Measurements from ENCODE around the gene EPOP. TPM values are rescaled to one million over a fixed set of nuclear protein-coding genes. Genes with fewer than 3 reads are reported as not detected.

EPOP gene
- total and polyA plus RNA-seq, 2 of the 13 experiments (the other 11 are each of a cell fraction or from before 2014, with no cell fraction given) = 14.7 to 37.8 TPM

- WGBS (ENCODE audit: low lambda C conversion rate) = 2% methylated on average over 48 of the region's 81 CpGs
- no peak for FAIRE-seq
- intact Hi-C loops (cut with micrococcal nuclease; ENCODE audit: unreplicated experiment) = no loop called here
- TF ChIP-seq ZNF484 (CRISPR knock-in tag; IDR thresholded peaks at IDR 0.05; ENCODE audit: borderline replicate concordance, low read depth) (0 out of 2 replicates have a peak, but pooled peaks have one; percentile 82), FOXM1 (CRISPR knock-in tag; IDR thresholded peaks at IDR 0.05) (no peak; the same call in 1 of the 2 replicates), EED (CRISPR knock-in tag; IDR thresholded peaks at IDR 0.05) (peak; percentile 50; the same call in 1 of the 2 replicates), PPARG (CRISPR knock-in tag; conservative IDR thresholded peaks at IDR 0.05) (peak; percentile 59), NFKBIZ (CRISPR knock-in tag; IDR thresholded peaks at IDR 0.05) (peak; percentile 52; the same call in 1 of the 2 replicates), ETS1 (CRISPR knock-in tag; IDR thresholded peaks at IDR 0.05) (no peak; the same call in 1 of the 2 replicates), ZKSCAN5 (CRISPR knock-in tag; IDR thresholded peaks at IDR 0.05) (no peak), ADNP (CRISPR knock-in tag; IDR thresholded peaks at IDR 0.05) (no peak; the same call in 1 of the 2 replicates), ZNF850 (CRISPR knock-in tag; conservative IDR thresholded peaks at IDR 0.05) (no peak), MED8 (CRISPR knock-in tag; IDR thresholded peaks at IDR 0.05; ENCODE audit: insufficient replicate concordance) (peak; percentile 98), MTF1 (CRISPR knock-in tag; IDR thresholded peaks at IDR 0.05) (no peak; the same call in 1 of the 2 replicates), ZNF589 (CRISPR knock-in tag; conservative IDR thresholded peaks at IDR 0.05) (peak; percentile 81), REL (CRISPR knock-in tag; conservative IDR thresholded peaks at IDR 0.05) (peak; percentile 96), HOXA7 (CRISPR knock-in tag; IDR thresholded peaks at IDR 0.05) (no peak), MBD4 (IDR thresholded peaks at IDR 0.05; ENCODE audit: borderline replicate concordance, low read length) (no peak), ZNF501 (CRISPR knock-in tag; IDR thresholded peaks at IDR 0.05) (no peak; the same call in 1 of the 2 replicates), RFX5 (IDR thresholded peaks at IDR 0.05; ENCODE audit: low read depth, low read length) (no peak; the same call in 1 of the 2 replicates), ZBTB44 (CRISPR knock-in tag; IDR thresholded peaks at IDR 0.05) (peak; percentile 54; the same call in 1 of the 2 replicates), ZNF468 (CRISPR knock-in tag; IDR thresholded peaks at IDR 0.05) (no peak)
- TF ChIP-seq, protein P1, sequence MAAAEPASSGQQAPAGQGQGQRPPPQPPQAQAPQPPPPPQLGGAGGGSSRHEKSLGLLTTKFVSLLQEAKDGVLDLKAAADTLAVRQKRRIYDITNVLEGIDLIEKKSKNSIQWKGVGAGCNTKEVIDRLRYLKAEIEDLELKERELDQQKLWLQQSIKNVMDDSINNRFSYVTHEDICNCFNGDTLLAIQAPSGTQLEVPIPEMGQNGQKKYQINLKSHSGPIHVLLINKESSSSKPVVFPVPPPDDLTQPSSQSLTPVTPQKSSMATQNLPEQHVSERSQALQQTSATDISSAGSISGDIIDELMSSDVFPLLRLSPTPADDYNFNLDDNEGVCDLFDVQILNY (CRISPR knock-in tag; conservative IDR thresholded peaks at IDR 0.05) = peak; percentile 96
Measured at GRCh38 chr17:38702166-38702915, 27.6 kb upstream of the EPOP start.

More at GRCh38 chr17:38702166-38702915, 27.6 kb upstream of the EPOP start:
- Histone ChIP-seq H3K9ac (ENCODE audit: insufficient read depth, low read depth, low read length) (peak overlapping the region; percentile 94), H3K4me1 (ENCODE audit: insufficient read depth, low read length) (peaks cover 67% of the 10 kb centered on the region), H3K79me2 (ENCODE audit: insufficient read depth, low read length) (peaks cover 38% of the 10 kb centered on the region), H3K4me3 (replicated peaks in 1 of 3; ENCODE audit: insufficient read depth in 1 of 3, low read depth in 2 of 3, low read length in 3 of 3) (peak overlapping the region; percentile 63 to 99 (median 71)), H3K4me2 (ENCODE audit: low read depth, low read length) (peak overlapping the region; percentile 99), H2AFZ (ENCODE audit: low read length) (no peak overlapping the region), H3K36me3 (replicated peaks in 1 of 2; ENCODE audit: control insufficient read depth in 1 of 2, insufficient read depth in 2 of 2, low read length in 2 of 2) (peaks cover 0 to 3% of the 10 kb centered on the region in 2 experiments; a peak in 3 of 5 replicates), H3K27ac (ENCODE audit: extremely low read length, insufficient read depth, low read length) (peak overlapping the region; percentile 99), H3K27me3 (ENCODE audit: control insufficient read depth in 1 of 2, insufficient read depth in 2 of 2, low read length in 2 of 2) (no peaks in the 10 kb centered on the region; a peak in 1 of 5 replicates), H4K20me1 (ENCODE audit: insufficient read depth, low read length) (peaks cover 11% of the 10 kb centered on the region), H3K9me3 (ENCODE audit: low read length) (no peaks in the 10 kb centered on the region)
- ATAC-seq (peak; percentile 47), DNase-seq (ENCODE audit: low spot score) (peak; percentile 86)
- in situ Hi-C loops (cut with HindIII; ENCODE audit: extremely low pct_ligation_motif_present, low pct_unique_long_range_greater_than_20kb) = no loop called here
- TSS peak; percentile 71 for BruUV-seq (replicated peaks)
- CTCF ChIA-PET (ENCODE audit: low intra/inter-chr PET ratio, low total read pairs) = no interaction called here
- POLR2A ChIA-PET = interaction anchor here (0.6 to 8.9 kb wide), 20 partner anchors 9 to 451 kb away, joined by 3 to 106 read pairs (median 6); partner anchors contain the start of genes EPOP, LASP1, PSMB3 and SRCIN1
